ENCODE measurements around the gene FECH.

DNA sequence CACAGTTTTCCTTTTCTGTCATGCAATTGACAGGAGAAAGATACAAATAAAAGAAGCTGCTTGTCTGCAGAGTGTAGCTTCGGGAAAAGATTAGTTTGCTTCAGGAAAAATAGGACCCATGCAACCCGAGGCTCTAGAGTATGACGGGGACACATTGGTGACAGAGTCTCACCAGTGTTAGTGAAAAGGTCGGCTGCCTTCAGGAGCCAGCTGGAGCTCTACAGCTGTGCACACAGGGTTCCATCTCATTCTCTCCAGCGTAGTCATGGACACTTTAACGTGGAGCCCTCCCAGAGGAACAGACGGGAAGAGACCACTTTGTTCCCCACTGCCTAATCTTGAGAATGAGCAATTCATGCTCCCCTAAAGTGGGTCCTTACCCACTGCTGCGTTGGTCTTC lies 42.9 kb downstream of the FECH start:
- TF ChIP-seq CTCF (conservative IDR thresholded peaks at IDR 0.05) = no peak
- no peak for TF ChIP-seq EZH2 (IDR thresholded peaks at IDR 0.05; ENCODE audit: low read depth)

All from PC-9 (cell line).